NB4 (cell line): ENCODE results near the gene RAB13.

ENCODE experiments used
- DNase-seq: peaks from one replicate; pipeline ENCODE4 v3.0.0; 2010; ENCODE audit warnings: low read depth
- H3K4me3 ChIP-seq: one replicate; pipeline ENCODE4 v1.5.1; 2011; ENCODE audit warnings: mild to moderate bottlenecking, low read depth, low read length, moderate library complexity
- CTCF ChIP-seq: IDR thresholded peaks from one replicate; pipeline ENCODE4 v1.5.1; 2012; ENCODE audit warnings: low read depth, low read length
- MAX ChIP-seq: IDR thresholded peaks from 2 replicates; pipeline ENCODE4 v1.6.1; 2011; ENCODE audit warnings: low read depth, low read length
- MYC ChIP-seq: IDR thresholded peaks from 2 replicates; pipeline ENCODE4 v1.6.1; 2011; ENCODE audit warnings: low read depth, low read length
- POLR2A ChIP-seq: IDR thresholded peaks from 2 replicates; pipeline ENCODE4 v1.6.1; 2011; ENCODE audit warnings: mild to moderate bottlenecking; ENCODE audit not compliant: insufficient read length; ENCODE audit errors: extremely low read depth

RAB13 gene

GRCh38 chr1:153958111-153958960 lies 27.8 kb downstream of the RAB13 start, which contains the start of gene CRTC2:
CRTC2 (minus strand) TSS chr1:153958612; CDS start chr1:153958497, 115 bp downstream.
- H3K4me3 ChIP-seq: peak within 1 kb of the TSS; percentile 92
- TF ChIP-seq POLR2A (peak; percentile 44), MYC (peak; percentile 34; the same call in 1 of the 2 replicates), MAX (no peak)
- peak; percentile 98 for DNase-seq

- peak; percentile 43; the same call in 1 of the 2 replicates for TF ChIP-seq MYC
- TF ChIP-seq MAX: no peak
- no peak for TF ChIP-seq CTCF
- no peak for TF ChIP-seq POLR2A
- H3K4me3 ChIP-seq: peak overlapping the region; percentile 92
- DNase-seq: peak; percentile 69
Observed at GRCh38 chr1:153957744-153958110, 28.4 kb downstream of the RAB13 start.

GRCh38 chr1:153956997-153957715 lies 29.0 kb downstream of the RAB13 start:
- no peak for TF ChIP-seq MAX
- TF ChIP-seq CTCF: no peak
- TF ChIP-seq MYC: no peak
- no peak for TF ChIP-seq POLR2A
- peak overlapping the region; percentile 92 for H3K4me3 ChIP-seq
- no peak for DNase-seq

GRCh38 chr1:153954826-153955225 lies 31.3 kb downstream of the RAB13 start:
- TF ChIP-seq CTCF: no peak
- TF ChIP-seq MAX: no peak
- TF ChIP-seq POLR2A: no peak
- no peak for TF ChIP-seq MYC
- no peak for DNase-seq
- no peak overlapping the region for H3K4me3 ChIP-seq

GRCh38 chr1:153953859-153954365 lies 32.2 kb downstream of the RAB13 start:
- no peak overlapping the region for H3K4me3 ChIP-seq
- no peak for DNase-seq
- TF ChIP-seq MYC: no peak
- TF ChIP-seq MAX: no peak
- no peak for TF ChIP-seq POLR2A
- TF ChIP-seq CTCF: no peak

- TF ChIP-seq MAX (no peak), MYC (no peak), POLR2A (no peak), CTCF (no peak)
- DNase-seq: no peak
- no peak overlapping the region for H3K4me3 ChIP-seq
Observed at GRCh38 chr1:153951801-153952200, 34.3 kb downstream of the RAB13 start.
